BLaER1 (cell line): Measurements from ENCODE around the gene ITGAE.

Source experiments
- H3K27ac ChIP-seq: shearing (Covaris generic); formaldehyde crosslinking; 2 replicates; pipeline ENCODE4 v1.8.1; 2022
- H3K27me3 ChIP-seq: shearing (Covaris generic); formaldehyde crosslinking; 2 replicates; pipeline ENCODE4 v1.8.1; 2022
- H3K36me3 ChIP-seq: shearing (Covaris generic); formaldehyde crosslinking; 2 replicates; pipeline ENCODE4 v1.8.1; 2022
- H3K4me1 ChIP-seq: shearing (Covaris generic); formaldehyde crosslinking; 2 replicates; pipeline ENCODE4 v1.8.1; 2022
- H3K4me2 ChIP-seq: shearing (Covaris generic); formaldehyde crosslinking; 2 replicates; pipeline ENCODE4 v1.8.1; 2022
- H3K4me3 ChIP-seq: shearing (Covaris generic); formaldehyde crosslinking; 2 replicates; pipeline ENCODE4 v1.8.1; 2022
- H3K9ac ChIP-seq: shearing (Covaris generic); formaldehyde crosslinking; 2 replicates; pipeline ENCODE4 v1.8.1; 2022
- H3K9me3 ChIP-seq: shearing (Covaris generic); formaldehyde crosslinking; 2 replicates; pipeline ENCODE4 v1.8.1; 2022
- H4K20me1 ChIP-seq: shearing (Covaris generic); formaldehyde crosslinking; 2 replicates; pipeline ENCODE4 v1.8.1; 2022
- Cebpa-rat ChIP-seq: shearing (Covaris generic); IDR thresholded peaks from 2 replicates; pipeline ENCODE4 v1.8.1; 2022

The ITGAE gene

GRCh38 chr17:3693829-3694231 is 107.2 kb downstream of the ITGAE start:
- no peak overlapping the region for H3K9ac ChIP-seq
- H3K4me3 ChIP-seq = no peak overlapping the region
- peaks cover 21% of the 10 kb centered on the region; the same call in 1 of the 2 replicates for H3K36me3 ChIP-seq
- no peak overlapping the region for H3K27ac ChIP-seq
- peaks cover 73% of the 10 kb centered on the region for H3K4me1 ChIP-seq
- no peak for TF ChIP-seq Cebpa-rat
- peak overlapping the region; percentile 96 for H3K4me2 ChIP-seq
- H4K20me1 ChIP-seq = peaks cover 25% of the 10 kb centered on the region
- H3K9me3 ChIP-seq = peaks cover 11% of the 10 kb centered on the region
- 0 out of 2 replicates have a peak, but pooled peaks cover 6% of the 10 kb centered on the region for H3K27me3 ChIP-seq

DNA sequence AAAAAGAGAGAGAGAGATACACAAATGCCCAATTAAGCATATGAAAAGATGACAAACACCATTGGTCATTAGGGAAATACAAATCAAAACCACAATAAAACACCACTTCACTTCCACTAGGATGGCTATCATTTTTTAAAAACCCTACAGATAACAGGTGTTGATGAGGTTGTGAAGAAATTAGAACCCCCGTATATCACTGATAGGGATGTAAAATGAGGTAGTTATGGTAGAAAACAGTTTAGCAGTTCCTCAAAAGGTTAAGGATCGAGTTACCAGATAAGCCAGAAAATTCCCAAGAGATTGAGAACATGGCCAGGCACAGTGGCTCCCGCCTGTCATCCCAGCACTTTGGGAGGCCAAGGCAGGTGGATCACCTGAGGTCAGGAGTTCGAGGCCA is 107.8 kb downstream of the ITGAE start:
- Histone ChIP-seq H3K4me2 (peak overlapping the region; percentile 96), H3K27ac (no peak overlapping the region), H3K36me3 (peaks cover 21% of the 10 kb centered on the region; the same call in 1 of the 2 replicates), H3K9ac (no peak overlapping the region), H3K9me3 (peaks cover 6% of the 10 kb centered on the region), H4K20me1 (peaks cover 25% of the 10 kb centered on the region), H3K27me3 (0 out of 2 replicates have a peak, but pooled peaks cover 6% of the 10 kb centered on the region), H3K4me3 (no peak overlapping the region), H3K4me1 (peaks cover 80% of the 10 kb centered on the region)
- no peak for TF ChIP-seq Cebpa-rat

- TF ChIP-seq Cebpa-rat = no peak
- H4K20me1 ChIP-seq = peaks cover 25% of the 10 kb centered on the region
- peak overlapping the region; percentile 96 for H3K4me2 ChIP-seq
- no peak overlapping the region for H3K9ac ChIP-seq
- peaks cover 21% of the 10 kb centered on the region; the same call in 1 of the 2 replicates for H3K36me3 ChIP-seq
- no peak overlapping the region for H3K27ac ChIP-seq
- 0 out of 2 replicates have a peak, but pooled peaks cover 6% of the 10 kb centered on the region for H3K27me3 ChIP-seq
- no peaks in the 10 kb centered on the region for H3K9me3 ChIP-seq
- H3K4me1 ChIP-seq = peaks cover 83% of the 10 kb centered on the region
- H3K4me3 ChIP-seq = no peak overlapping the region
Observed at GRCh38 chr17:3692346-3692745, 108.6 kb downstream of the ITGAE start.

- peaks cover 21% of the 10 kb centered on the region; the same call in 1 of the 2 replicates for H3K36me3 ChIP-seq
- no peak overlapping the region for H3K9ac ChIP-seq
- H3K4me1 ChIP-seq = peaks cover 81% of the 10 kb centered on the region
- TF ChIP-seq Cebpa-rat = no peak
- no peak overlapping the region for H3K27ac ChIP-seq
- peaks cover 25% of the 10 kb centered on the region for H4K20me1 ChIP-seq
- peak overlapping the region; percentile 94; the same call in 1 of the 2 replicates for H3K4me2 ChIP-seq
- H3K9me3 ChIP-seq = no peaks in the 10 kb centered on the region
- H3K27me3 ChIP-seq = 0 out of 2 replicates have a peak, but pooled peaks cover 6% of the 10 kb centered on the region
- H3K4me3 ChIP-seq = no peak overlapping the region
Observed at GRCh38 chr17:3691617-3692067, 109.3 kb downstream of the ITGAE start.

GRCh38 chr17:3690094-3690715 is 110.8 kb downstream of the ITGAE start:
- 0 out of 2 replicates have a peak, but pooled peaks cover 6% of the 10 kb centered on the region for H3K27me3 ChIP-seq
- no peak overlapping the region for H3K4me3 ChIP-seq
- peak overlapping the region; percentile 22; the same call in 1 of the 2 replicates for H3K27ac ChIP-seq
- H3K9ac ChIP-seq = no peak overlapping the region
- no peaks in the 10 kb centered on the region for H3K9me3 ChIP-seq
- peaks cover 21% of the 10 kb centered on the region; the same call in 1 of the 2 replicates for H3K36me3 ChIP-seq
- peaks cover 25% of the 10 kb centered on the region for H4K20me1 ChIP-seq
- H3K4me2 ChIP-seq = peak overlapping the region; percentile 94
- H3K4me1 ChIP-seq = peaks cover 73% of the 10 kb centered on the region
- no peak for TF ChIP-seq Cebpa-rat

GRCh38 chr17:3689262-3690093 is 111.5 kb downstream of the ITGAE start:
- no peak overlapping the region for H3K9ac ChIP-seq
- peak overlapping the region; percentile 94 for H3K4me2 ChIP-seq
- peaks cover 20% of the 10 kb centered on the region for H4K20me1 ChIP-seq
- H3K9me3 ChIP-seq = no peaks in the 10 kb centered on the region
- no peak overlapping the region for H3K4me3 ChIP-seq
- H3K36me3 ChIP-seq = peaks cover 21% of the 10 kb centered on the region; the same call in 1 of the 2 replicates
- H3K27me3 ChIP-seq = no peaks in the 10 kb centered on the region
- H3K4me1 ChIP-seq = peaks cover 73% of the 10 kb centered on the region
- TF ChIP-seq Cebpa-rat = no peak
- H3K27ac ChIP-seq = peak overlapping the region; percentile 90; the same call in 1 of the 2 replicates

DNA sequence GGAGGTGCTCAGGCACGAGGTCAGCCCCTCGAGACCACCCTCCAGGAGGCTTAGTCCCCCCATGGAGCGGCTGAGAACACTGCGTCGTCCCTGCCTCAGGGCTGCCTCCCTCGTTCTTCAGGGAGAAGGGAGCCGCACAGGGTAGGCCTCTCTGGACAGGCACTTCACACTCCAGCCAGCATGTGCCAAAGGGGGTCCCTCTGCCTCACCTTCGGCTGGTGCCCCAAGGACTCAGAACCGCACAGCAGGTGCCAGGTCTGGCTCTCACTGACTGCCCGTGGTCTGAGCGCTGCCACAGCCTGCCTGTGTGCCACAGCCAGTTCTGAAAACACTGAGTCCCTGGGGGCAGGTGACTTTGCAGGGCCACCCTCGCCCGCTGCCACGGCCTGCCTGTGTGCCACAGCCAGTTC is 112.1 kb downstream of the ITGAE start:
- TF ChIP-seq Cebpa-rat = no peak
- peak overlapping the region; percentile 94 for H3K4me2 ChIP-seq
- H3K27ac ChIP-seq = peak overlapping the region; percentile 90
- H3K9ac ChIP-seq = peak overlapping the region; percentile 75
- H3K27me3 ChIP-seq = no peaks in the 10 kb centered on the region
- H3K36me3 ChIP-seq = peaks cover 21% of the 10 kb centered on the region; the same call in 1 of the 2 replicates
- H4K20me1 ChIP-seq = peaks cover 20% of the 10 kb centered on the region
- peaks cover 73% of the 10 kb centered on the region for H3K4me1 ChIP-seq
- no peaks in the 10 kb centered on the region for H3K9me3 ChIP-seq
- peak overlapping the region; percentile 55; the same call in 1 of the 2 replicates for H3K4me3 ChIP-seq

GRCh38 chr17:3688027-3688553 is 112.9 kb downstream of the ITGAE start:
- Histone ChIP-seq H4K20me1 (peaks cover 20% of the 10 kb centered on the region), H3K36me3 (peaks cover 21% of the 10 kb centered on the region; the same call in 1 of the 2 replicates), H3K4me3 (peak overlapping the region; percentile 55), H3K27me3 (no peaks in the 10 kb centered on the region), H3K4me1 (peaks cover 73% of the 10 kb centered on the region), H3K9me3 (no peaks in the 10 kb centered on the region), H3K4me2 (peak overlapping the region; percentile 94), H3K9ac (peak overlapping the region; percentile 75), H3K27ac (peak overlapping the region; percentile 90)
- TF ChIP-seq Cebpa-rat = no peak

- Histone ChIP-seq H3K27ac (peak overlapping the region; percentile 67), H3K9ac (no peak overlapping the region), H3K9me3 (no peaks in the 10 kb centered on the region), H4K20me1 (peaks cover 7% of the 10 kb centered on the region), H3K4me3 (no peak overlapping the region), H3K4me2 (peak overlapping the region; percentile 65), H3K4me1 (peaks cover 57% of the 10 kb centered on the region), H3K27me3 (no peaks in the 10 kb centered on the region), H3K36me3 (peaks cover 12% of the 10 kb centered on the region; the same call in 1 of the 2 replicates)
- no peak for TF ChIP-seq Cebpa-rat
Observed at GRCh38 chr17:3685174-3685573, 115.8 kb downstream of the ITGAE start.
